T-helper 9 cell (primary cell): ENCODE measurements around the gene ALKBH4.
"Not testable (repeated sequence)": the region's sequence is repeated elsewhere in the genome, so short reads cannot be mapped to it uniquely, and the experiment has no call there.

ENCODE experiments used
- DNase-seq: peaks from one replicate; pipeline ENCODE4 v3.0.0-alpha.2; 2020

ALKBH4 gene

GRCh38 chr7:102426268-102427018, 38.2 kb downstream of the ALKBH4 start:
- peak; percentile 47 for DNase-seq

- DNase-seq: peak; percentile 80
These were observed 38.9 kb downstream of the ALKBH4 start for GRCh38 chr7:102425639-102426267.

- no peak for DNase-seq
These were observed 39.9 kb downstream of the ALKBH4 start for GRCh38 chr7:102424787-102425218.

- DNase-seq: no peak
These were observed 40.5 kb downstream of the ALKBH4 start for GRCh38 chr7:102424129-102424551.

- no peak for DNase-seq
These were observed 42.9 kb downstream of the ALKBH4 start for GRCh38 chr7:102421706-102422240.

GRCh38 chr7:102418592-102418991, 46.1 kb downstream of the ALKBH4 start:
- DNase-seq: no peak

- no peak for DNase-seq
These were observed 47.6 kb downstream of the ALKBH4 start for GRCh38 chr7:102417105-102417504.

- no peak for DNase-seq
These were observed 48.3 kb downstream of the ALKBH4 start for GRCh38 chr7:102416406-102416805.

GRCh38 chr7:102415685-102416225, 48.9 kb downstream of the ALKBH4 start:
- DNase-seq: peak; percentile 39

- DNase-seq: no peak
These were observed 51.1 kb downstream of the ALKBH4 start for GRCh38 chr7:102413611-102414010.

GRCh38 chr7:102413091-102413490, 51.6 kb downstream of the ALKBH4 start:
- no peak for DNase-seq

- DNase-seq: peak; percentile 40
These were observed 52.1 kb downstream of the ALKBH4 start for GRCh38 chr7:102412548-102412947.

GRCh38 chr7:102410918-102411317, 53.7 kb downstream of the ALKBH4 start:
- no peak for DNase-seq

- DNase-seq: no peak
These were observed 54.5 kb downstream of the ALKBH4 start for GRCh38 chr7:102410123-102410522.

GRCh38 chr7:102409340-102409739, 55.3 kb downstream of the ALKBH4 start:
- no peak for DNase-seq

GRCh38 chr7:102408530-102408929, 56.1 kb downstream of the ALKBH4 start:
- not testable (repeated sequence) for DNase-seq

GRCh38 chr7:102407910-102408309, 56.8 kb downstream of the ALKBH4 start:
- no peak for DNase-seq
